ENCODE results near the gene SH3RF1. TPM values are rescaled to one million over a fixed set of nuclear protein-coding genes. Genes with fewer than 3 reads are reported as not detected.

Gene SH3RF1
- total RNA-seq, 1 experiment from 2014 or later = 15.3 TPM

GRCh38 chr4:169164669-169165415 is 105.9 kb downstream of the SH3RF1 start:
- Histone ChIP-seq H4K91ac (ENCODE audit: insufficient read length, low read depth, low read length) (no peak overlapping the region), H3K27me3 (ENCODE audit: insufficient read depth, low read length) (no peaks in the 10 kb centered on the region), H2BK20ac (ENCODE audit: low read depth, low read length, poor library complexity, severe bottlenecking) (no peak overlapping the region), H3K23me2 (ENCODE audit: insufficient read length, low read depth, low read length, poor library complexity, severe bottlenecking) (no peaks in the 10 kb centered on the region), H3K9ac (ENCODE audit: extremely low read depth, insufficient read length, low read length) (no peak overlapping the region), H2BK12ac (ENCODE audit: insufficient read length, low read depth, low read length) (no peak overlapping the region), H4K8ac (replicated peaks; ENCODE audit: insufficient read length, low read depth, low read length) (no peak overlapping the region), H3K56ac (ENCODE audit: insufficient read length, low read depth, low read length) (no peak overlapping the region), H3K79me2 (ENCODE audit: insufficient read depth, low read length) (no peaks in the 10 kb centered on the region), H3K79me1 (ENCODE audit: insufficient read depth, low read depth, low read length, poor library complexity, severe bottlenecking) (no peaks in the 10 kb centered on the region), H4K20me1 (ENCODE audit: control insufficient read depth, insufficient read depth, insufficient read length) (no peaks in the 10 kb centered on the region), H3K23ac (ENCODE audit: insufficient read length, low read depth, low read length) (no peak overlapping the region), H2BK5ac (ENCODE audit: insufficient read length, low read length) (no peak overlapping the region), H2BK15ac (ENCODE audit: low read depth, low read length) (no peak overlapping the region), H2AK5ac (ENCODE audit: insufficient read length, low read length) (no peak overlapping the region), H3K4me1 (ENCODE audit: insufficient read depth, low read length) (no peaks in the 10 kb centered on the region), H2AFZ (ENCODE audit: low read length) (no peak overlapping the region), H3T11ph (ENCODE audit: low read length) (no peak overlapping the region), H2BK120ac (ENCODE audit: low read depth, low read length, poor library complexity, severe bottlenecking) (no peak overlapping the region), H3K9me3 (ENCODE audit: control insufficient read depth, low read depth, low read length) (no peaks in the 10 kb centered on the region), H3K27ac (ENCODE audit: insufficient read length, low read depth, low read length) (no peak overlapping the region), H3K4me2 (ENCODE audit: insufficient read depth, insufficient read length, low read length) (no peak overlapping the region), H3K14ac (ENCODE audit: insufficient read depth, low read length) (no peak overlapping the region), H4K5ac (ENCODE audit: insufficient read length, low read depth, low read length) (no peak overlapping the region), H3K18ac (ENCODE audit: insufficient read length, low read depth, low read length) (no peak overlapping the region), H3K4ac (ENCODE audit: low read depth, low read length) (no peak overlapping the region)
- no peak for TF ChIP-seq CTCF (conservative IDR thresholded peaks at IDR 0.05)
- H3K27ac Mint-ChIP-seq = peak overlapping the region; percentile 65 to 85 (median 69); a peak in 4 of 7 replicates
- H3K9me3 Mint-ChIP-seq = no peaks in the 10 kb centered on the region
- H3K4me3 Mint-ChIP-seq = no peak overlapping the region
- no peak for DNase-seq
- no CpG with 5 or more reads among the region's 1 CpG for WGBS (ENCODE audit: extremely low coverage, insufficient read length, low lambda C conversion rate)
- no peaks in the 10 kb centered on the region for H3K27me3 Mint-ChIP-seq (ENCODE audit: low read depth)
- H3K36me3 Mint-ChIP-seq (ENCODE audit: insufficient read depth in 1 of 3, low read depth in 3 of 3) = no peaks in the 10 kb centered on the region
- peaks cover 2% of the 10 kb centered on the region in 2 experiments; a peak in 3 of 4 replicates for H3K4me1 Mint-ChIP-seq

All from H9 (cell line).